ENCODE results near the gene RC3H1.

GRCh38 chr1:174070614-174071013, 48.5 kb upstream of the RC3H1 start:
- TF ChIP-seq CTCF (IDR thresholded peaks at IDR 0.05) (no peak), POLR2A (IDR thresholded peaks at IDR 0.05) (no peak)
